ENCODE data around the gene SLAMF9.

DNA sequence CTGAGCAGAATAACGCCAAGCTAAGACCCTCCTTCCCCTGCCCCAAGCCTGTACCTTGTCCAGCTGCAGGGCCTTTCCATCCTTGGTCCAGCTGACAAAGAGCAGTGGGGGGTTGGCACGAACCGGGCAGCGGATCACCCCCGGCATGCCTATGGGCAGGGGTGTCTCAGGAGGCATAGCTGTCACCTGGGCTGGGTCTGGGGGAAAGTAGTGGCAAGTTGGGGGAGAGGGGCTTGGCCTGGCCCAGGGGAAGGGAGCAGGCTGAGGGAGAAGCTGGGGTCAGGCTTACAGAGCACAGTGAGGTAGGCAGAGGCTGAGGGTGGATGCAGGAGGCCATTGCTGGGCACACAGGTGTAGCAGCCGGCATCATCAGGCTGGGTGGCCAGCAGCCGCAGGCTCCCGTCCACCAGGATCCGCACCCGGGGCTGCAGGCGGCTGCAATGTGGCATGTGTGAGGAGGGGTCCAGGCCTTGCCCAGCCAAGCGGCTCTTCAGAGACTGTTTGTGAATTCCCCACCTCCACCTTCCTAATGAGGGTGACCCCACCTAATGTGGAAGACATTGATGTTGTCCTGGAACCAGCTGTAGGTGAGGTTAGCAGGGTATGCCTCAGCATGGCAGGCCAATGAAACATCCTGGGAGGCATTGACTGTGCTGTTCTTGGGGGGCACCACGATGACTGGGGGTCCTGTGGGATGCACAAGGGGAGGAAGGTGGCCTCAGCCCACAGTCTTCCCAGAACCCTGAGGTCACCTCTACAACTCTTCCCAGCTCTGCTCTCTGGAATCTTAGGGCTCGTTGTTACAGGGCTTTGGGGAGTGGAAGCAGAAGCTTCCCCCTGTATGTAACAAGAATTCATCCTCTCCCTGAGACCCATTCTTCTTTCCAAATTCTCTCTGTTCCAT lies 19.6 kb downstream of the SLAMF9 start:
- TF ChIP-seq, protein P1, sequence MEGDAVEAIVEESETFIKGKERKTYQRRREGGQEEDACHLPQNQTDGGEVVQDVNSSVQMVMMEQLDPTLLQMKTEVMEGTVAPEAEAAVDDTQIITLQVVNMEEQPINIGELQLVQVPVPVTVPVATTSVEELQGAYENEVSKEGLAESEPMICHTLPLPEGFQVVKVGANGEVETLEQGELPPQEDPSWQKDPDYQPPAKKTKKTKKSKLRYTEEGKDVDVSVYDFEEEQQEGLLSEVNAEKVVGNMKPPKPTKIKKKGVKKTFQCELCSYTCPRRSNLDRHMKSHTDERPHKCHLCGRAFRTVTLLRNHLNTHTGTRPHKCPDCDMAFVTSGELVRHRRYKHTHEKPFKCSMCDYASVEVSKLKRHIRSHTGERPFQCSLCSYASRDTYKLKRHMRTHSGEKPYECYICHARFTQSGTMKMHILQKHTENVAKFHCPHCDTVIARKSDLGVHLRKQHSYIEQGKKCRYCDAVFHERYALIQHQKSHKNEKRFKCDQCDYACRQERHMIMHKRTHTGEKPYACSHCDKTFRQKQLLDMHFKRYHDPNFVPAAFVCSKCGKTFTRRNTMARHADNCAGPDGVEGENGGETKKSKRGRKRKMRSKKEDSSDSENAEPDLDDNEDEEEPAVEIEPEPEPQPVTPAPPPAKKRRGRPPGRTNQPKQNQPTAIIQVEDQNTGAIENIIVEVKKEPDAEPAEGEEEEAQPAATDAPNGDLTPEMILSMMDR (IDR thresholded peaks at IDR 0.05) = no peak
- TF ChIP-seq, protein P2, sequence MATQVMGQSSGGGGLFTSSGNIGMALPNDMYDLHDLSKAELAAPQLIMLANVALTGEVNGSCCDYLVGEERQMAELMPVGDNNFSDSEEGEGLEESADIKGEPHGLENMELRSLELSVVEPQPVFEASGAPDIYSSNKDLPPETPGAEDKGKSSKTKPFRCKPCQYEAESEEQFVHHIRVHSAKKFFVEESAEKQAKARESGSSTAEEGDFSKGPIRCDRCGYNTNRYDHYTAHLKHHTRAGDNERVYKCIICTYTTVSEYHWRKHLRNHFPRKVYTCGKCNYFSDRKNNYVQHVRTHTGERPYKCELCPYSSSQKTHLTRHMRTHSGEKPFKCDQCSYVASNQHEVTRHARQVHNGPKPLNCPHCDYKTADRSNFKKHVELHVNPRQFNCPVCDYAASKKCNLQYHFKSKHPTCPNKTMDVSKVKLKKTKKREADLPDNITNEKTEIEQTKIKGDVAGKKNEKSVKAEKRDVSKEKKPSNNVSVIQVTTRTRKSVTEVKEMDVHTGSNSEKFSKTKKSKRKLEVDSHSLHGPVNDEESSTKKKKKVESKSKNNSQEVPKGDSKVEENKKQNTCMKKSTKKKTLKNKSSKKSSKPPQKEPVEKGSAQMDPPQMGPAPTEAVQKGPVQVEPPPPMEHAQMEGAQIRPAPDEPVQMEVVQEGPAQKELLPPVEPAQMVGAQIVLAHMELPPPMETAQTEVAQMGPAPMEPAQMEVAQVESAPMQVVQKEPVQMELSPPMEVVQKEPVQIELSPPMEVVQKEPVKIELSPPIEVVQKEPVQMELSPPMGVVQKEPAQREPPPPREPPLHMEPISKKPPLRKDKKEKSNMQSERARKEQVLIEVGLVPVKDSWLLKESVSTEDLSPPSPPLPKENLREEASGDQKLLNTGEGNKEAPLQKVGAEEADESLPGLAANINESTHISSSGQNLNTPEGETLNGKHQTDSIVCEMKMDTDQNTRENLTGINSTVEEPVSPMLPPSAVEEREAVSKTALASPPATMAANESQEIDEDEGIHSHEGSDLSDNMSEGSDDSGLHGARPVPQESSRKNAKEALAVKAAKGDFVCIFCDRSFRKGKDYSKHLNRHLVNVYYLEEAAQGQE (IDR thresholded peaks at IDR 0.05; ENCODE audit: insufficient read depth in 1 of 2, low read depth in 2 of 2, low read length in 1 of 2) = no peak
